GM15510 (cell line): ENCODE measurements around the gene MLST8.
A peak's percentile ranks its signal among the peaks of the same experiment; 100 is the strongest.

Experiments used
- POLR2A ChIP-seq: IDR thresholded peaks from 3 replicates; pipeline ENCODE4 v1.6.1; 2011; ENCODE audit warnings: borderline replicate concordance; ENCODE audit not compliant: insufficient read length; ENCODE audit errors: extremely low read depth

Gene MLST8

GRCh38 chr16:2208772-2209171 lies 3.5 kb downstream of the MLST8 start:
- no peak for TF ChIP-seq POLR2A

DNA sequence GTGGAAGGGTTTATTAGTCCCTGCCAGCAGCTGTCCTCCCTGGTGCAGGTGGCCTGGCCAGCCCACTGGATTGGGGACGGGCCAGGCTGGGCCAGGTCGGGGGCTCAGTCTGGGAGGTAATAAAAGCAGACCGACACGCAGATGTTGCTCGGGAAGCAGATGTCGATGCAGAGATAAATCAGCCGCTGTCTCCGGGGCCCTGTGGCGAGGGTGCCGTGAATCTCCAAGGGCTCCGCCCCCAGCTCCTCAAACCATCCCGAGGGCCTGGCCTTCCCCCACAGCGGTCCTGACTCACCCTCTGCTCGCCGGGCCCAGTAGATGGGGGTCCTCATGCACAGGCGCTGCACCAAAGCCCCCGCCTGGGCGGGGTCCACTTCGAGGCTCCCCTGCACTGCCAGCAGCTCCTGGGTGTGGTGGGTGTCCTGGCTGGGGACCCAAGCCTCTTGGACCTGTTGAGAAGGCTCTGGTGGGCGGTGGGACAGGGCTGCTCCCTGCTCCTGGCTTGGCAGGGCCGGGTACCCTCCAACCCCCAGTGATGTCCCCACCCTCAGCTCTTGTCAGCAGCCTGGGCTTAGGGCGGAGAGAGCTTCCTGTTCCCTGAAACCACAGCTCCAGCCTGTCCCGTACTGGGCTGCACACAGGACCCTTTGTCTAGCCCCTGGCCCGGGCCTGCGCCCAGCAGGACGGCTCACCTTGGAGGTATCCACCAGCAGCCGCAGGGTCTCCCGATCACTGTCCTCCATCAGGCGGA lies 4.2 kb downstream of the MLST8 start:
- TF ChIP-seq POLR2A: no peak

- no peak for TF ChIP-seq POLR2A
These were observed 4.7 kb downstream of the MLST8 start for GRCh38 chr16:2210009-2210332.

DNA sequence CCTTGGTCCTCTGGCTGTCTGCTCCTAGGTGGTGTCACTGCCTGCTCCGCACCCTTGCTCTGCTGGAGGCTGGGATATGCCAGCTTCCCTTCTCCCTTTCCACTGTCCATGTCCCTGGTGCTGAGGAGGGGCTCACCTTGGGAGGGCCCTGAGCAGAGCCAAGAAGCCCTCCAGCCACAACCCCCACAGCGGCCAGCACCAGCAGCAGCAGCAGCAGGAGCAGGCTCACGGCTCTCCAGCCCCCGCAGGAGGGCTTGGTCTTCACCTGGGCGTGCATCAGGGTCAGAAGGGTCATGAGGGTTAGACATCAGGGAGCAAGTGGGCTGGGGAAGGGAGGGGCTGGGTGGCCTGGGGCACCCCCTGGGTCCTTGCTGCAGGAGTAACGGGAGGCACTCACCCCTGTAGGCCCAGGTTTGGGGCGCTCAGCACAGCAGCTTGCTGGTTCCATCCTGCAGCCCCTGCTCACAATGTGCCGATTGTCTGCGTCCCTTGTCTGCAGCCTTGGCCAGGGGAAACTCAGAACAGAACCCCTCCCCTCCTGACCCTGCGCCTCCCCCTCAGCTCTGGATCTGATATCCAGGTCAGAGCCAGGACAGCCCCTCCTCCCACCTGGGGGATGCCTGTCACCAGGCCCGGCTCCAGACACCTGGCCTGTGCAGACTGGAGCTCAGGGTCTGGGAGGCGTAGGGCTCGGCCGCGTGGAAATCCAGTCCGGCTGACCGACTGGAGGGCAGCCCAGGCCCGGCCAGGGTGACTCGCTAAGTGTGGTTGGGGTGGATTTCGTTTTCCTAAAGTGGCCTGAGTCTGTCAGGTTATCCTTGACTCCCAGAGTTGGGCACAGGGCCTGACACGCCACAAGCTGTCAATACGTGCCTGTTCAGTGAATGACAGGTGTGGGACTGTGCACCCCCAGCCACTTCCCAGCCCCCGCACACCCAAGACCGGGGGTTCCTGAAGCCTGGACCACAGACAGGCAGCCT lies 5.4 kb downstream of the MLST8 start, which contains the start of gene BRICD5:
Gene BRICD5, minus strand, starts transcription at position 478 of the 980 bp plus-strand sequence. Its CDS starts 30 bp downstream, at position 448.
- no peak for TF ChIP-seq POLR2A

DNA sequence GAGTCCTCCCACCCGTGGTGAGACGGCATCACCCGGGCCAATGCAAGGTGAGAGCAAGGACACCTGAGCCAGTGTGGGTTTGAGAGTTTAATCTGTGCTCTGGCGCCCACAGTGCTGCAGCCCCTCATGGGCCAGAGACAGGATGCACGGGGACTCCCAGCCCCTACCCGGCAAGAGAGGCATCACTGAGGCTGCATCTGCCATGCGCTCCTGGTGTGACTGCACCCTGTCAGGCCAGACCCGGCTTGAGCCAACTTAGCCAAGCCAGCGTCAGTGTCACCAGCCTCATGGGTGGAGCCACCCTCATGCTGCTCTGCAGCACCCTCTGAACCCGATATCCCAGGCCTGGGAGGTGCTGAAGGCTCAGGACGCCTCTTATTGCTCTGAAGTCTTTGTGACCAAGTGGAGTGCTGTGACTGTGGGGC lies 6.7 kb downstream of the MLST8 start:
- TF ChIP-seq POLR2A: no peak

- no peak for TF ChIP-seq POLR2A
These were observed 7.4 kb downstream of the MLST8 start for GRCh38 chr16:2212362-2213324.

- no peak for TF ChIP-seq POLR2A
These were observed 8.8 kb downstream of the MLST8 start for GRCh38 chr16:2213817-2214718.

GRCh38 chr16:2214719-2214968 lies 9.4 kb downstream of the MLST8 start, which contains the start of gene PGP:
Gene PGP (minus strand): TSS chr16:2214840. CDS start chr16:2214777, 63 bp downstream.
- TF ChIP-seq POLR2A: no peak

DNA sequence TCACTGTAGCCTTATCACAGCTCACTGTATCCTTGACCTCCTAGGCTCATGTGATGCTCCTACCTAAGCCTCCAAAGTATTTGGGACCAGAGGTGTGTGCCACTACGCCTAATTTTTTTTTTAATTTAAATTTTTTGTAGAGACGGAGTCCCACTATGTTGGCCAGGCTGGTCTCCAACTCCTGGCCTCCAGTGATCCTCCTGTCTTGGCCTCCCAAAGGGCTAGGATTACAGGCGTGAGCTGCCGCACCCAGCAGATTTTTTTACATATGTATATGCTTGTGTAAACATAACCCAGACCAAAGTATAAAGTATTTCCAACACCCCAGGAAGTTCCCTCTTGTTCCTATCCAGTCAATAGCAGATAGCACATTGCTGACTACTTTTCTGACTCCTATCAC lies 11.1 kb downstream of the MLST8 start:
- TF ChIP-seq POLR2A: no peak

DNA sequence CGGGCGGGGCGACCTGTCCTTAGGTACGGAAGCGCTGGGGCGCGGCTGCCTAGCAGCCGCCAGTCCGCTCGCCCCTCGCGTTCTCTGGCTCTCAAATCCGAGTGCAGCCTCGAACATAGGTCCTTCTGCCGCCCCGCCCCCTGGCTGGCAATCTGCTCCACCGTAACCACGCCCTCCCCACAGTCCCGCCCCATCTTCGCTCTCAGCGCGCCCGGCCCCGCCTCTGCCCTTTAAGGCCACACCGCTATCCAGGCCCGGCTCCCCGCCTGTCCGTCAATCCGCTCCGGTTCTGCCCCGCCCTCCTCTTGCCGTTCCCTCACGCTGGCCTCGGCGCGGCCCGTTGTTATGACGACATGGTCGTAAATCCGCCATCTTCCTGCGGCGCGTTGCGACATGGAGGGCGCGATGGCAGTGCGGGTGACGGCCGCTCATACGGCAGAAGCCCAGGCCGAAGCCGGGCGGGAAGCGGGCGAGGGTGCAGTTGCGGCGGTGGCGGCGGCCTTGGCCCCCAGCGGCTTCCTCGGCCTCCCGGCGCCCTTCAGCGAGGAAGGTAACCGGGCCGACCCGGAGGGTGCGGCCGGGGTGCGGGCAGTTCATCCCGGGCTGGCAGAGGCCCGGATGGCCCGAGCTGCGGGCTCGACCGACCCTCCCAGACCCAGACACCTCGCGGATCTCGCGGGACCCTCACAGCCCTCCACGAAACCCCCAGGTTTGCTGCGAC lies 18.1 kb downstream of the MLST8 start, which contains the start of gene E4F1:
Gene E4F1, plus strand, starts transcription at position 371 of the 721 bp plus-strand sequence. Its CDS starts 23 bp downstream, at position 394.
- peak; percentile 98 for TF ChIP-seq POLR2A

DNA sequence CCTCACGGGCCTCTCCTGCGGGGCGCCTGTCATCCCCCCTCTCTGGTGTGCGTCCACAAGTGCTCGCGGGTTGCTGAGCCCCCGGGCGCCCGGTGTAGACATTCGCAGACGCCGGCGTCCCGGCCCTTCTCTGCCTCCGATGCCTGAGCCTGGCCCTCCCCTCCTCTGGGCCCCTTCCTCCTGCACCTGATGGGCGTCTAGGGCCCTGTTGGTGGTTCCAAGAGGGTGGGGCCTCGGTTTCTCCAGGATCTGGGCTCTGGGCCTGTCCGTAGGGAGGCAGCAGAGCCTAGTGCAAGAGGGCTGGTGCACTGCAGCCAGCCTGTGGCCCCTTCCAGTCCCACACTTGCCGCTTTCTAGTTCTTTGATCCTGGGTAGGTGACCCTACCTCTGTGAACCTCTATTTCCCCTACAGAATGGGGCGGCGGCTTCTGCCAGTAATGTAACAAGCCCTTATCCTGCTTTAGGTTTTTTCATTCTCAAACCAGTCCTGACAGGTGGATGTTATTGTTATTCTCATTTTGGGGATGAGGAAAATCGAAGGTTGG lies 18.8 kb downstream of the MLST8 start:
- no peak for TF ChIP-seq POLR2A

- TF ChIP-seq POLR2A: no peak
These were observed 21.1 kb downstream of the MLST8 start for GRCh38 chr16:2226245-2226793.
